ENCODE results near the gene FADS2. TPM values are rescaled to one million over a fixed set of nuclear protein-coding genes. Genes with fewer than 3 reads are reported as not detected.

FADS2 gene
- total and polyA plus RNA-seq, 10 of the 15 experiments (the other 5 are each of a cell fraction or from before 2014, with no cell fraction given) = 3.3 to 313 (median 149) TPM

DNA sequence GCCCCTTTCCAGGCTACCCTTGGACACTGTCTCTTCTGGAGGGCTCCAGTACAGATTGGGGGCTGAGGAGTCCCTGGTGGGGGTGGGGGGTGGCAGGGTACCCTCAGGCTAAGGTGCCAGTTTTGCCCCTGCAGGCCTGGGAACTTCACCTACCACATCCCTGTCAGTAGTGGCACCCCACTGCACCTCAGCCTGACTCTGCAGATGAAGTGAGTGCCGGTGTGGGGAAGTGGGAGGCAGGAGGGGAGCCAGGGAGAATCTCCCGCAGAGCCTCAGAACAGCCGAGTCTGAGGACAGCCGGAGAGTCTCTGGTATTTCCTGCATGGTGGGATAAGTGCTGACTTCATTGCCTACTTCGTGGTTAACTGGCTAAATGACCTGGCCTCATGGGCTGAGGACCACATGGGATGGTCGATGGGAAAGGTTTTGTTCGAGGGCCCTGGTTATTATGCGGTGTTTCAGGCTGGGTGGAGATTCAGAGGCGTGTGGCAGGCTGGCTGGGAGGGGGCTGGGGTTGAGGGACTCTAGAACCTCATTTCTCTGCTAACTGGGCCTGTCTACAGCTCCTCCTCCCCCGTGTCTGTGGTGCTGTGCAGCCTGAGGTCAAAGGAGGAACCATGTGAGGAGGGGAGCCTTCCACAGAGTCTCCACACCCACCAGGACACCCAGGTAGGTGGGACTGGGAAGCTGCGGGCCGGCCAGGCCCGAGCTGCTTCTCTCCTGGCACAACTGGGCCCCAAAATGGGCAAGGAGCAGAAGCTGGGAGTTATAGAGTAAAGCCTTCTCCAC lies 44.2 kb upstream of the FADS2 start:
- Histone ChIP-seq H3K9ac (ENCODE audit: control insufficient read depth, insufficient read depth, low read length) (no peak overlapping the region), H2AFZ (ENCODE audit: control insufficient read depth, low read depth, low read length) (no peak overlapping the region), H4K20me1 (ENCODE audit: control insufficient read depth, insufficient read depth) (no peaks in the 10 kb centered on the region), H3K27ac (ENCODE audit: control insufficient read depth, insufficient read depth) (no peak overlapping the region), H3K9me3 (replicated peaks; ENCODE audit: control insufficient read depth, insufficient read depth, low read length) (no peaks in the 10 kb centered on the region), H3K4me2 (ENCODE audit: control insufficient read depth, insufficient read depth) (no peak overlapping the region), H3K4me3 (no peak overlapping the region), H3K79me2 (ENCODE audit: control insufficient read depth, insufficient read depth, low read length) (no peaks in the 10 kb centered on the region), H3K27me3 (replicated peaks in 1 of 2; ENCODE audit: control insufficient read depth in 2 of 2, insufficient read depth in 2 of 2, low read length in 1 of 2) (no peaks in the 10 kb centered on the region), H3K4me1 (ENCODE audit: control insufficient read depth, insufficient read depth, low read length) (no peaks in the 10 kb centered on the region; the same call in 1 of the 2 replicates), H3K36me3 (ENCODE audit: control insufficient read depth in 2 of 2, insufficient read depth in 2 of 2, low read length in 1 of 2) (peaks cover 9 to 11% of the 10 kb centered on the region in 2 experiments)
- intact Hi-C loops (cut with micrococcal nuclease; ENCODE audit: unreplicated experiment) = no loop called here
- no peak for ATAC-seq
- ChIA-PET SMC1A (ENCODE audit: uncharacterized antibody, unreplicated experiment) (no interaction called here), CTCF (interaction anchor here (0.7 to 10.5 kb wide), 2 partner anchors 35 to 45 kb away, joined by 3 to 200 read pairs; no protein-coding TSS in a partner anchor), POLR2A (no interaction called here), RAD21 (ENCODE audit: unreplicated experiment) (interaction anchor here (0.7 to 1.1 kb wide), 2 partner anchors 51 to 298 kb away, joined by 3 to 4 read pairs; no protein-coding TSS in a partner anchor)
- in situ Hi-C loops (cut with MboI) = loop anchor here (5.0 kb wide), 1 partner anchor 37 kb away; no protein-coding TSS in a partner anchor
- DNase-seq (ENCODE audit: low read depth, low spot score) = no peak
- no peak for TF ChIP-seq SREBF1 (IDR thresholded peaks at IDR 0.05; ENCODE audit: low read length)
- 81% methylated on average over 13 of the region's 13 CpGs for WGBS (ENCODE audit: insufficient coverage, insufficient replicate concordance, low lambda C conversion rate, missing lambda C conversion rate)
- no TSS peak for BruUV-seq (replicated peaks)
- no peak for FAIRE-seq

DNA sequence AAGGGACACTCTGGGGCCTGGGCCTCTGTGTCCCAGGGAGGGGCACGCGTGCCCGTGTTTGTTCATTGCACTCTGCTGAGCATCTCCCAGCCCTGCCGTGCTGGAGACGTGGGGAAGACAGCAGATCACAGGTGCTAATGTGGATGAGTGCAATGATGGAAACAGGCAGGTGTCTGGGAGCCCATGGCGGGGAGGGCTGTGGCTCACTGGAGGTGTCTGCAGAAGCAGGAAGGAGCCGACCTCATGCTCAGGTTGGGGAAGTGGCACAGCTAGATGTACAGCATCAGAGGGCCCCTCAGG lies 43.6 kb upstream of the FADS2 start:
- BruUV-seq (replicated peaks) = no TSS peak
- Histone ChIP-seq H3K27ac (ENCODE audit: control insufficient read depth, insufficient read depth) (no peak overlapping the region), H3K27me3 (replicated peaks in 1 of 2; ENCODE audit: control insufficient read depth in 2 of 2, insufficient read depth in 2 of 2, low read length in 1 of 2) (no peaks in the 10 kb centered on the region), H3K4me2 (ENCODE audit: control insufficient read depth, insufficient read depth) (no peak overlapping the region), H4K20me1 (ENCODE audit: control insufficient read depth, insufficient read depth) (no peaks in the 10 kb centered on the region), H3K4me3 (no peak overlapping the region), H3K79me2 (ENCODE audit: control insufficient read depth, insufficient read depth, low read length) (no peaks in the 10 kb centered on the region), H3K36me3 (ENCODE audit: control insufficient read depth in 2 of 2, insufficient read depth in 2 of 2, low read length in 1 of 2) (peaks cover 14 to 15% of the 10 kb centered on the region in 2 experiments), H3K9me3 (replicated peaks; ENCODE audit: control insufficient read depth, insufficient read depth, low read length) (no peaks in the 10 kb centered on the region), H2AFZ (ENCODE audit: control insufficient read depth, low read depth, low read length) (no peak overlapping the region), H3K9ac (ENCODE audit: control insufficient read depth, insufficient read depth, low read length) (no peak overlapping the region), H3K4me1 (ENCODE audit: control insufficient read depth, insufficient read depth, low read length) (no peaks in the 10 kb centered on the region; the same call in 1 of the 2 replicates)
- WGBS (ENCODE audit: insufficient coverage, insufficient replicate concordance, low lambda C conversion rate, missing lambda C conversion rate) = 73% methylated on average over 7 of the region's 7 CpGs
- intact Hi-C loops (cut with micrococcal nuclease; ENCODE audit: unreplicated experiment) = no loop called here
- FAIRE-seq = no peak
- ATAC-seq = no peak
- no peak for DNase-seq (ENCODE audit: low read depth, low spot score)
- ChIA-PET RAD21 (ENCODE audit: unreplicated experiment) (interaction anchor here (0.7 to 1.1 kb wide), 2 partner anchors 50 to 298 kb away, joined by 3 to 4 read pairs; no protein-coding TSS in a partner anchor), SMC1A (ENCODE audit: uncharacterized antibody, unreplicated experiment) (no interaction called here), CTCF (interaction anchor here (0.7 to 10.5 kb wide), 2 partner anchors 36 to 44 kb away, joined by 3 to 200 read pairs; no protein-coding TSS in a partner anchor), POLR2A (interaction anchor here (1.1 kb wide), 1 partner anchor 29 kb away, joined by 4 read pairs; no protein-coding TSS in a partner anchor)
- TF ChIP-seq, protein P1, sequence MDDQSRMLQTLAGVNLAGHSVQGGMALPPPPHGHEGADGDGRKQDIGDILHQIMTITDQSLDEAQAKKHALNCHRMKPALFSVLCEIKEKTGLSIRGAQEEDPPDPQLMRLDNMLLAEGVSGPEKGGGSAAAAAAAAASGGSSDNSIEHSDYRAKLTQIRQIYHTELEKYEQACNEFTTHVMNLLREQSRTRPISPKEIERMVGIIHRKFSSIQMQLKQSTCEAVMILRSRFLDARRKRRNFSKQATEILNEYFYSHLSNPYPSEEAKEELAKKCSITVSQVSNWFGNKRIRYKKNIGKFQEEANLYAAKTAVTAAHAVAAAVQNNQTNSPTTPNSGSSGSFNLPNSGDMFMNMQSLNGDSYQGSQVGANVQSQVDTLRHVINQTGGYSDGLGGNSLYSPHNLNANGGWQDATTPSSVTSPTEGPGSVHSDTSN (IDR thresholded peaks at IDR 0.05; ENCODE audit: insufficient replicate concordance, low read depth, low read length) = no peak
- TF ChIP-seq MTA3 (IDR thresholded peaks at IDR 0.05; ENCODE audit: borderline replicate concordance, low read length) = no peak
- TF ChIP-seq RAD51 (IDR thresholded peaks at IDR 0.05) = no peak
- TF ChIP-seq, protein P2, sequence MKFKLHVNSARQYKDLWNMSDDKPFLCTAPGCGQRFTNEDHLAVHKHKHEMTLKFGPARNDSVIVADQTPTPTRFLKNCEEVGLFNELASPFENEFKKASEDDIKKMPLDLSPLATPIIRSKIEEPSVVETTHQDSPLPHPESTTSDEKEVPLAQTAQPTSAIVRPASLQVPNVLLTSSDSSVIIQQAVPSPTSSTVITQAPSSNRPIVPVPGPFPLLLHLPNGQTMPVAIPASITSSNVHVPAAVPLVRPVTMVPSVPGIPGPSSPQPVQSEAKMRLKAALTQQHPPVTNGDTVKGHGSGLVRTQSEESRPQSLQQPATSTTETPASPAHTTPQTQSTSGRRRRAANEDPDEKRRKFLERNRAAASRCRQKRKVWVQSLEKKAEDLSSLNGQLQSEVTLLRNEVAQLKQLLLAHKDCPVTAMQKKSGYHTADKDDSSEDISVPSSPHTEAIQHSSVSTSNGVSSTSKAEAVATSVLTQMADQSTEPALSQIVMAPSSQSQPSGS (IDR thresholded peaks at IDR 0.05; ENCODE audit: low read length) = no peak
- no peak for TF ChIP-seq GATAD2B (conservative IDR thresholded peaks at IDR 0.05; ENCODE audit: low read depth)
- TF ChIP-seq MTA2 (IDR thresholded peaks at IDR 0.05; ENCODE audit: low read depth) = no peak
- TF ChIP-seq SP1 (IDR thresholded peaks at IDR 0.05; ENCODE audit: low read depth, low read length) = no peak
- no peak for TF ChIP-seq NRF1 (conservative IDR thresholded peaks at IDR 0.05; ENCODE audit: low read depth, low read length)
- in situ Hi-C loops (cut with MboI) = loop anchor here (5.0 kb wide), 1 partner anchor 37 kb away; no protein-coding TSS in a partner anchor

Data from GM12878 (cell line).